ENCODE measurements around the gene OSBP2. TPM values are rescaled to one million over a fixed set of nuclear protein-coding genes. Genes with fewer than 3 reads are reported as not detected.

Gene OSBP2
- total and polyA plus RNA-seq, 2 experiments from 2014 or later, result 2.1 to 2.9 TPM

DNA sequence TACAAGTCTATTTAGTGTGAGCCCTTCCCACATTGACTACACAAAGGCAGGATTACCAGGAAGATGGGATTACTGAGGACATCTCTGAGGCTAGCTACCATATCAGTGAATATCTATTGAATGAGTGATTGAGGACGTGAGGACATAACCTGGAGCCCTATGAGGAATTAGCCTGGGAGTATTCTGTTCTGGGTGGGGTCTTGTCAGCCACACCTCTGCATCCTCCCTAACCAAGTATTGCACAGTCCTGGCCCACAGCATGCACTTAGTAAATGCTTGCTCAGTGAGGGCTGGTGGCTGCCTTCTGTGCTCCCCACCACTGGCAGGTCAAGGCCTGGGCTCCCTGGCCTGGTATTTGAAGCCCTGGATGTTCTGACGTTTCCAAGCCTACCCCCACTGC, 41.8 kb upstream of the OSBP2 start (continued):
- TF ChIP-seq, protein P1, sequence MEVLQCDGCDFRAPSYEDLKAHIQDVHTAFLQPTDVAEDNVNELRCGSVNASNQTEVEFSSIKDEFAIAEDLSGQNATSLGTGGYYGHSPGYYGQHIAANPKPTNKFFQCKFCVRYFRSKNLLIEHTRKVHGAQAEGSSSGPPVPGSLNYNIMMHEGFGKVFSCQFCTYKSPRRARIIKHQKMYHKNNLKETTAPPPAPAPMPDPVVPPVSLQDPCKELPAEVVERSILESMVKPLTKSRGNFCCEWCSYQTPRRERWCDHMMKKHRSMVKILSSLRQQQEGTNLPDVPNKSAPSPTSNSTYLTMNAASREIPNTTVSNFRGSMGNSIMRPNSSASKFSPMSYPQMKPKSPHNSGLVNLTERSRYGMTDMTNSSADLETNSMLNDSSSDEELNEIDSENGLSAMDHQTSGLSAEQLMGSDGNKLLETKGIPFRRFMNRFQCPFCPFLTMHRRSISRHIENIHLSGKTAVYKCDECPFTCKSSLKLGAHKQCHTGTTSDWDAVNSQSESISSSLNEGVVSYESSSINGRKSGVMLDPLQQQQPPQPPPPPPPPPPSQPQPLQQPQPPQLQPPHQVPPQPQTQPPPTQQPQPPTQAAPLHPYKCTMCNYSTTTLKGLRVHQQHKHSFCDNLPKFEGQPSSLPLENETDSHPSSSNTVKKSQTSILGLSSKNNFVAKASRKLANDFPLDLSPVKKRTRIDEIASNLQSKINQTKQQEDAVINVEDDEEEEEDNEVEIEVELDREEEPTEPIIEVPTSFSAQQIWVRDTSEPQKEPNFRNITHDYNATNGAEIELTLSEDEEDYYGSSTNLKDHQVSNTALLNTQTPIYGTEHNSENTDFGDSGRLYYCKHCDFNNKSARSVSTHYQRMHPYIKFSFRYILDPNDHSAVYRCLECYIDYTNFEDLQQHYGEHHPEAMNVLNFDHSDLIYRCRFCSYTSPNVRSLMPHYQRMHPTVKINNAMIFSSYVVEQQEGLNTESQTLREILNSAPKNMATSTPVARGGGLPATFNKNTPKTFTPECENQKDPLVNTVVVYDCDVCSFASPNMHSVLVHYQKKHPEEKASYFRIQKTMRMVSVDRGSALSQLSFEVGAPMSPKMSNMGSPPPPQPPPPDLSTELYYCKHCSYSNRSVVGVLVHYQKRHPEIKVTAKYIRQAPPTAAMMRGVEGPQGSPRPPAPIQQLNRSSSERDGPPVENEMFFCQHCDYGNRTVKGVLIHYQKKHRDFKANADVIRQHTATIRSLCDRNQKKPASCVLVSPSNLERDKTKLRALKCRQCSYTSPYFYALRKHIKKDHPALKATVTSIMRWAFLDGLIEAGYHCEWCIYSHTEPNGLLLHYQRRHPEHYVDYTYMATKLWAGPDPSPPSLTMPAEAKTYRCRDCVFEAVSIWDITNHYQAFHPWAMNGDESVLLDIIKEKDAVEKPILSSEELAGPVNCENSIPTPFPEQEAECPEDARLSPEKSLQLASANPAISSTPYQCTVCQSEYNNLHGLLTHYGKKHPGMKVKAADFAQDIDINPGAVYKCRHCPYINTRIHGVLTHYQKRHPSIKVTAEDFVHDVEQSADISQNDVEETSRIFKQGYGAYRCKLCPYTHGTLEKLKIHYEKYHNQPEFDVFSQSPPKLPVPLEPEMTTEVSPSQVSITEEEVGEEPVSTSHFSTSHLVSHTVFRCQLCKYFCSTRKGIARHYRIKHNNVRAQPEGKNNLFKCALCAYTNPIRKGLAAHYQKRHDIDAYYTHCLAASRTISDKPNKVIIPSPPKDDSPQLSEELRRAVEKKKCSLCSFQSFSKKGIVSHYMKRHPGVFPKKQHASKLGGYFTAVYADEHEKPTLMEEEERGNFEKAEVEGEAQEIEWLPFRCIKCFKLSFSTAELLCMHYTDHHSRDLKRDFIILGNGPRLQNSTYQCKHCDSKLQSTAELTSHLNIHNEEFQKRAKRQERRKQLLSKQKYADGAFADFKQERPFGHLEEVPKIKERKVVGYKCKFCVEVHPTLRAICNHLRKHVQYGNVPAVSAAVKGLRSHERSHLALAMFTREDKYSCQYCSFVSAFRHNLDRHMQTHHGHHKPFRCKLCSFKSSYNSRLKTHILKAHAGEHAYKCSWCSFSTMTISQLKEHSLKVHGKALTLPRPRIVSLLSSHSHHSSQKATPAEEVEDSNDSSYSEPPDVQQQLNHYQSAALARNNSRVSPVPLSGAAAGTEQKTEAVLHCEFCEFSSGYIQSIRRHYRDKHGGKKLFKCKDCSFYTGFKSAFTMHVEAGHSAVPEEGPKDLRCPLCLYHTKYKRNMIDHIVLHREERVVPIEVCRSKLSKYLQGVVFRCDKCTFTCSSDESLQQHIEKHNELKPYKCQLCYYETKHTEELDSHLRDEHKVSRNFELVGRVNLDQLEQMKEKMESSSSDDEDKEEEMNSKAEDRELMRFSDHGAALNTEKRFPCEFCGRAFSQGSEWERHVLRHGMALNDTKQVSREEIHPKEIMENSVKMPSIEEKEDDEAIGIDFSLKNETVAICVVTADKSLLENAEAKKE (CRISPR knock-in tag; IDR thresholded peaks at IDR 0.05), result no peak
- TF ChIP-seq ETS1 (IDR thresholded peaks at IDR 0.05), result no peak
- no peak for TF ChIP-seq EZH2 (IDR thresholded peaks at IDR 0.05; ENCODE audit: low read depth, unreplicated experiment)
- no peak for TF ChIP-seq CTCF (conservative IDR thresholded peaks at IDR 0.05; ENCODE audit: low read depth in 2 of 2)
- no peak for TF ChIP-seq JUNB (IDR thresholded peaks at IDR 0.05; ENCODE audit: unreplicated experiment)
- no peak for TF ChIP-seq ZNF114 (CRISPR knock-in tag; IDR thresholded peaks at IDR 0.05)
- TF ChIP-seq EZH2phosphoT487 (IDR thresholded peaks at IDR 0.05; ENCODE audit: unreplicated experiment), result no peak
